Activated T-helper 1 cell treated with anti-CD3 and anti-CD28 coated beads, Interleukin-2, amount 50 U/mL, for 16 hours (primary cell): ENCODE data around the gene TMEM131L.
"Not testable (repeated sequence)": the region's sequence is repeated elsewhere in the genome, so short reads cannot be mapped to it uniquely, and the experiment has no call there.

ENCODE experiments used
- DNase-seq, 2 donors: peaks; one replicate each; pipeline ENCODE4 v3.0.0-alpha.2; 2020; ENCODE audit warnings: low read depth in 1 of 2, low spot score in 1 of 2

The TMEM131L gene

DNA sequence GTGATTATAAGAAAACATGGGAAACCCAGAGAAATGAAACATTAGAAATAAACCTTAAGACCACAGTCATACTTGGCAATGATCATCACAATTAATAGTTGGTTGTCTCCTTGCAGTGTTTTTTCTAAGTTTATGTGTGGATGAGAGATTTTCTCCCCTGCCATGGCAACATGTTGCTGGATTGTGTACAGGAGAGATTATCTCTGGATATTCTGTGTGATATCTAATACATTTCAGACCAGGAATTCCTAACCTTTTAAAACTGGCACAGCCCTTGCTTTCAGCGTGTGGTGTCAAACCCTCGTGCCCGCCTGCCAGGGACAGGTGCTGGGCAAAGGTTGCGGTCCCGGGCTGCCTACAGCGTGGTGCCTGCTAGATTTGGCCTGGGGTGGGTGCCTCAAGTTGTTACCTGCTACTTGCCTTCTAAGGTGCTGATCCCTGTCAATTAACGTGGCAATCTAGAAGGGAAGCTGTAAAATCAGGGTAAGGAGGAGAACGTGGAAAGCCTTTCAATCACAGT lies 100.5 kb downstream of the TMEM131L start:
- DNase-seq, result no peak

- DNase-seq, result not testable (repeated sequence)
Measured at GRCh38 chr4:153567660-153568059, 101.5 kb downstream of the TMEM131L start.

- no peak for DNase-seq
Measured at GRCh38 chr4:153570228-153570973, 104.2 kb downstream of the TMEM131L start.

GRCh38 chr4:153571006-153571545 lies 104.9 kb downstream of the TMEM131L start:
- DNase-seq, result no peak

- no peak for DNase-seq
Measured at GRCh38 chr4:153572609-153573008, 106.4 kb downstream of the TMEM131L start.

DNA sequence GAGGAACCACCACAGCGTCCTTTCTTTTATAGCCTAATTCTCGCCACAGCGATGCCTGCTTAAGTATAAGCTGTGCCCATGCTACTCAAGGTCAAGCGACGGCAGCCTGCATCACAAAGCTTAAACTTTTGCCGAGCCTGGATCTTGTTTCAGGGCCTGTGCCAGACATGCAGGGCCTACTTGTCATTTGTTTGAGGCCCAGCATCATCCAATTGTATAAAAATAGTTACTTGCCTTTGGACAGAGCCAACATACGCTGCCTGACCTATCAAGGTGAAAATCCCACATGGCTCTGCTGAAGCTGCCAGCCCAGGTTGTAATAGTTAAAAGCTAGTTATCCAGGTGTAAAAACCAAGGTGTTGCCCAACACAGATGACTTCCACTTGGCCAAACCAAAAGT lies 107.1 kb downstream of the TMEM131L start:
- no peak for DNase-seq

DNA sequence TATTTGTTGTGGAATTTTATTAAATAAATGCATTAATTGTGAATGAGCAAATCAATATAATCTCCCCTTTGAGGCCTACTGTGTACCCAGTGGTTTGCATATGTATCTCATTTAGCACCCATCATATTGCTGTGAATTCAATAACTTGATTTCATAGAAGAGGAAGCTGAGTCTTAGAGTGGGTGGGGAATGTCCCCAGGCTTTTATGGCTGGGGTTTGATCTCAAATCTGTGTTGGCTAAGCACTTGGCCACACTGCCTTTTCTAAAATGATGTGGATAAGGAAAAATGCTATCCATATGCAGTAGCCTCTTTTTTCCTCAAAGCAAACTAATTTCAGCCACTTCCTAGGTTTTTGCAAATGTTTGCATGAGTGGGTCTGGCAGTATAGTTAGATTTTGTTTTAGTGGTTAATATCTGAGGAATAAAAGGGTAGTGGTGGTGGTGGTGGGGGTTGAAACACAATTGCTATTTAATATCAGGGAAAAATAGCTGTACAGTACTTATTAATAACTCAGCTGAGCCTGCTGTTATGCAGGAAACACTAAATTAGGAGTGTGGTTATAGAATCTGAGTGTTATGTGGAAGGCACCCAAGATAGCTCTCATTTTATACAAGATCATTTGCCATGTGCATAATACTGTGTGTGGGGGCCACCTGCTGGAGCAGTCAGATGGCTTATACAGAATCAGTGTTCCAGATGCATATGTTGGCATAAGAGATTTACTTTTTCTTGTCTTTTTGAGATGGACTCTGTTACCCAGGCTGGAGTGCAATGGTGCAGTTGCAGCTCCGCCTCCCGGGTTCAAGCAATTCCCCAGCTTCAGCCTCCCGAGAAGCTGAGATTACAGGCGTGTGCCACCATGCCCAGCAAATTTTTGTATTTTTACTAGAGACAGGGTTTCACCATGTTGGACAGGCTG lies 108.0 kb downstream of the TMEM131L start:
- peak; percentile 20 to 26 for DNase-seq

GRCh38 chr4:153576443-153576774 lies 110.2 kb downstream of the TMEM131L start:
- no peak for DNase-seq

GRCh38 chr4:153577053-153577452 lies 110.9 kb downstream of the TMEM131L start:
- no peak for DNase-seq

DNA sequence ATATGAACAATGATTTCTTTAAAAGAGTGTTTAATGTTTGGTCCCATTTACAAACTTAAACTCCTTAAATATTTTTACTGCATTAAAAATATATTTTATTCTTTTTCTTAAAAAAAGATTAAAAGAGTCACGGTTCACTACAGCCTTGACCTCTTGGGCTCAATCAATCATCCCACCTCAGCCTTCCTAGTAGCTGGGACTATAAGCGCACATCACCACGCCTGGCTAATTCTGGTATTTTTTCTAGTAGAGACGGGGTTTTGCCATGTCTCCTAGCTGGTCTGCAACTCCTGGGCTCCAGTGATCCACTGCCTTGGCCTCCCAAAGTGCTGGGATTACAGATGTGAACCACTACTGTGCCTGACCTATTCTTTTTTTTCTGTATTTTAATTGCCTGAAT lies 113.2 kb downstream of the TMEM131L start:
- DNase-seq, result no peak

DNA sequence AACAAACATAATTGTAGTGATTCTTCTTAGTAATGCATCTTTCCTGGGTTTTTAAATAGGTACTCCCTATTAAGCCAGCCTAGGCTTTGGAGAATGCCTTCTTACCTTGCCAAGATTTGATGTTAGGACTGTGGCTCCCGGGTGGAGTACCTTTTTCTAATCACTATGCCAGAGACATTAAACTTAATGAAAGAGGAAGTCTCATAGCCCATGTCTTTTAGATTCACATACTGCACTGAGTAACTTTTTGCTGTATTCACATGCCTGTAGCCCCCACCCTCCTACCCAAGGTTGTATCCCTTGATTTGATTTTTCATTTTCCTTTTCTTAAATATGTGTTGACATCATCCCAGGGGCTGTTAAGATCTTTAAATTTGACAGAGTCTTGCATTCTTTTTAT lies 113.7 kb downstream of the TMEM131L start:
- no peak for DNase-seq

- DNase-seq, result no peak
Measured at GRCh38 chr4:153582954-153583702, 117.0 kb downstream of the TMEM131L start.

DNA sequence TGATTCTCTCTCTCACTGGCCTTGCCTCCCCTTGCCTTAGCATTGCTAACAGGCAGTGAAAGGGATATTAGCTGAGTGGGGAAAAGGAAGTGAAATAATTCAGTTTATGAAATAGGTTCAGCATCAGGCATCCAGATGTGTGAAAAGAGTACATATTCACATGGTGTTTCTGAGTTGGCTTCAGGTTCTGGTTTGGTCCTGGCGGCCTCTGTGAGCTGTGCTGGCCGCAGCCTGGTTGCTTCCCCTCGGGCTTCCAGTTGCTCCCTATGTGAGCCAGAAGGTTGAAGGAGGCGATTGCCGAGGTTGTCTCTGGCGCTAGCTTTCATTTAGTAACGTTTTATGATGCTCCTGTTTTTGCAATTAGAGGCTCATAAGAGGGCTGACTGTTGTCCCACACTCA lies 118.9 kb downstream of the TMEM131L start:
- no peak for DNase-seq

- no peak for DNase-seq
Measured at GRCh38 chr4:153589703-153590595, 123.8 kb downstream of the TMEM131L start.

DNA sequence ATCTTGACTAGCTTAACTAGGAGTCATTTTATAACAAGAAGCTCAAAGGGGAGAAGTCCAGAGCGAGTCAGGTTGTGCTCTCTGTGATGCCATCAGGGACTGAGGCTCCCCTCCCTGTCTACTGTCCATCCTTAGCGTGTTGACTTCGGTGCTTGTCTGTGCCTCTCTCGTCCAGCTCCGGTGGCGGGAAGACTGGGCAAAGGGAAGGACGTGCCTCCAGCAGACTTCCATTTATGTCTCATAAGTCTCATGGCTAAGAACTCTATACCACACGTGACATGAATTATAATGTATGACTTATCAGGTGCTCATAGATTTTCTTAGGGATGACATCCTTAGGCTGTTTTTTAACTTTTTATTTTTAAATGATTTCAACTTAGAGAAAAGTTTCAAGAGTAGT lies 125.3 kb downstream of the TMEM131L start:
- no peak for DNase-seq

GRCh38 chr4:153592064-153592463 lies 125.9 kb downstream of the TMEM131L start:
- DNase-seq, result no peak

GRCh38 chr4:153593161-153593560 lies 127.0 kb downstream of the TMEM131L start:
- DNase-seq, result no peak

GRCh38 chr4:153594210-153594609 lies 128.1 kb downstream of the TMEM131L start:
- DNase-seq, result no peak

- DNase-seq, result no peak
Measured at GRCh38 chr4:153595894-153596601, 129.9 kb downstream of the TMEM131L start.

- no peak for DNase-seq
Measured at GRCh38 chr4:153602758-153603157, 136.6 kb downstream of the TMEM131L start.
